GM12864 (cell line): Measurements from ENCODE around the gene SLC39A11.

Experiments
- DNase-seq: peaks from one replicate; pipeline ENCODE4 v3.0.0-alpha.2; 2011; ENCODE audit warnings: low read depth
- H3K4me3 ChIP-seq: 2 replicates; pipeline ENCODE4 v1.5.1; 2011; ENCODE audit warnings: mild to moderate bottlenecking, low read depth, low read length, control low read depth
- CTCF ChIP-seq: IDR thresholded peaks from 2 replicates; pipeline ENCODE4 v1.5.1; 2011; ENCODE audit warnings: low read depth, mild to moderate bottlenecking, moderate library complexity, low read length, control low read depth, inconsistent platforms; ENCODE audit errors: missing control alignments

Gene SLC39A11

GRCh38 chr17:72603420-72604242 is 488.9 kb downstream of the SLC39A11 start:
- H3K4me3 ChIP-seq, result no peak overlapping the region
- no peak for DNase-seq

GRCh38 chr17:72602517-72603419 is 489.7 kb downstream of the SLC39A11 start:
- no peak for DNase-seq
- TF ChIP-seq CTCF, result peak; percentile 24
- no peak overlapping the region for H3K4me3 ChIP-seq

More at GRCh38 chr17:72603420-72604242, 488.9 kb downstream of the SLC39A11 start:
- no peak for TF ChIP-seq CTCF

GRCh38 chr17:72600934-72601333 is 491.6 kb downstream of the SLC39A11 start:
- no peak overlapping the region for H3K4me3 ChIP-seq
- no peak for TF ChIP-seq CTCF
- no peak for DNase-seq

GRCh38 chr17:72599891-72600290 is 492.6 kb downstream of the SLC39A11 start:
- H3K4me3 ChIP-seq, result no peak overlapping the region
- no peak for TF ChIP-seq CTCF
- no peak for DNase-seq

- DNase-seq, result no peak
- no peak overlapping the region for H3K4me3 ChIP-seq
- no peak for TF ChIP-seq CTCF
Observed at GRCh38 chr17:72598695-72599094, 493.8 kb downstream of the SLC39A11 start.

- no peak overlapping the region for H3K4me3 ChIP-seq
- DNase-seq, result no peak
- TF ChIP-seq CTCF, result no peak
Observed at GRCh38 chr17:72597354-72598087, 495.0 kb downstream of the SLC39A11 start.
